ENCODE measurements around the gene PPP1R36. TPM values are rescaled to one million over a fixed set of nuclear protein-coding genes. Genes with fewer than 3 reads are reported as not detected.

Gene PPP1R36
- total RNA-seq, 4 donors from 2014 or later = 0.70 to 1.2 TPM; not detected in 2

DNA sequence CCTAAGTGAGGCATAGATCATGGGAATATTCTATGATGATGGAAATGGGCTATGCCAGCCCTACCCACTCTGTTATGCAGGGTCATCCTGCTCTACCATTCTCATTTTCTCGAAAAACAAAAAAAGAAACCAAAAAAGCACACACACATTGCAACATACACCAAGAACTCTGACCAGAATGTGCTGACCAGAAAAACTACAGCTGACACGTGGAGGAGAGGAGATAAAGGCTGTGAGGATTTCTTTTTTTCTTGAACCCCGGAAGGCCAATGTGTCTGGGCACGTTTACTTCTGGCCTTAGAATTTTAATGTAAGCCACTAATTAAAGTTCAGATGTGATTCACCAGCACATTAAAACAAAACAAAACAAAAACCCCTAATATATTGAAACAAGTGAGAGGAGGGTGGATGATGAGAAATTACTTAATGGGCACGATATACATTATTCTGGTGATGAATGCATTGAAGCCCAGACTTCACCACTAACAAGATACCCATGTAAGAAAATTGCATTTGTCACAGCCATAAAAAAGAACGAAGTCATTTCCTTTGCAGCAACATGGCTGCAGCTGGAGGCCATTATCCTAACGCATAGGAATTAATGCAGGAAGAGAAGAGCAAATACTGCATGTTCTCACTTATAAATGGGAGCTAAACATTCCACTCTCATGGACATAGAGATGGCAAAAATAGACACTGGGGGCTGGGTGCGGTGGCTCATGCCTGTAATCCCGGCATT, 88.1 kb downstream of the PPP1R36 start:
- TF ChIP-seq POLR2A (IDR thresholded peaks at IDR 0.05) (no peak), CTCF (IDR thresholded peaks at IDR 0.05) (no peak)
- DNase-seq = peak in 1 of 2 donors; percentile 2
- Histone ChIP-seq H3K27me3 (no peaks in the 10 kb centered on the region), H3K36me3 (no peaks in the 10 kb centered on the region), H3K4me3 (no peak overlapping the region), H3K9me3 (no peaks in the 10 kb centered on the region), H3K4me1 (no peaks in the 10 kb centered on the region), H3K27ac (no peak overlapping the region)
- intact Hi-C loops (cut with DNase I; ENCODE audit: low total_unique reads) = loop anchor here (10.0 kb wide), 1 partner anchor 93 kb away; the partner anchor contains the start of genes HSPA2 and PPP1R36

GRCh38 chr14:64638625-64639024, 88.9 kb downstream of the PPP1R36 start:
- H3K4me3 ChIP-seq = no peak overlapping the region
- no peaks in the 10 kb centered on the region for H3K9me3 ChIP-seq
- H3K27me3 ChIP-seq = no peaks in the 10 kb centered on the region
- no peaks in the 10 kb centered on the region for H3K36me3 ChIP-seq
- H3K4me1 ChIP-seq = no peaks in the 10 kb centered on the region
- intact Hi-C loops (cut with DNase I; ENCODE audit: low total_unique reads) = loop anchor here (10.0 kb wide), 1 partner anchor 94 kb away; the partner anchor contains the start of genes HSPA2 and PPP1R36
- H3K27ac ChIP-seq = no peak overlapping the region
- no peak for DNase-seq
- no peak for TF ChIP-seq POLR2A (IDR thresholded peaks at IDR 0.05)
- TF ChIP-seq CTCF (IDR thresholded peaks at IDR 0.05) = no peak

Small RNA genes lying within 50 kb of the gene (small RNA-seq; reads per million reads assigned to genes)
- not detected for gene AL049869.4

Other genes with a start within 250 kb of the PPP1R36 start
- 100 to 1,000 TPM in 1 of 4 donors, 10 to 100 TPM in 3; 13.5 to 145 (median 50.0) TPM for gene MTHFD1, start 161.6 kb upstream of the PPP1R36 start, total RNA-seq
- gene AKAP5, start 84.5 kb upstream of the PPP1R36 start, total RNA-seq = 1 to 10 TPM in 2 of 4 donors, under 1 TPM in 2; 0.51 to 5.3 (median 2.8) TPM
- 10 to 100 TPM in 3 of 4 donors, 1 to 10 TPM in 1; 4.6 to 34.4 (median 11.2) TPM for gene ZBTB25, start 46.1 kb upstream of the PPP1R36 start, total RNA-seq
- 100 to 1,000 TPM in 2 of 4 donors, 10 to 100 TPM in 2; 16.1 to 126 (median 82.4) TPM for gene ZBTB1, start 45.2 kb upstream of the PPP1R36 start, total RNA-seq
- 10 to 100 TPM; 21.8 to 68.1 (median 26.8) TPM for gene HSPA2, start 9.2 kb upstream of the PPP1R36 start, total RNA-seq
- 100 to 1,000 TPM in 1 of 4 donors, 10 to 100 TPM in 3; 40.5 to 178 (median 59.7) TPM for gene PLEKHG3, start 154.5 kb downstream of the PPP1R36 start, total RNA-seq